Measurements from ENCODE around the gene ICE2. TPM values are rescaled to one million over a fixed set of nuclear protein-coding genes. Genes with fewer than 3 reads are reported as not detected.

Gene ICE2
- total RNA-seq, 1 donor from 2014 or later = 22.9 TPM

GRCh38 chr15:60525341-60526039 is 46.5 kb upstream of the ICE2 start:
- no peaks in the 10 kb centered on the region for H3K9me3 ChIP-seq (replicated peaks)
- no peak for TF ChIP-seq CTCF (IDR thresholded peaks at IDR 0.05; ENCODE audit: borderline replicate concordance)
- peaks cover 3% of the 10 kb centered on the region for H3K36me3 ChIP-seq
- intact Hi-C loops (cut with micrococcal nuclease) = no loop called here
- peaks cover 50% of the 10 kb centered on the region for H3K4me1 ChIP-seq
- no peak overlapping the region for H3K4me3 ChIP-seq
- no peaks in the 10 kb centered on the region for H3K27me3 ChIP-seq (ENCODE audit: low read depth)
- H3K27ac ChIP-seq (replicated peaks) = peak overlapping the region; percentile 51
- no peak for DNase-seq

- Histone ChIP-seq H3K4me3 (no peak overlapping the region), H3K36me3 (no peaks in the 10 kb centered on the region), H3K4me1 (peaks cover 48% of the 10 kb centered on the region), H3K9me3 (replicated peaks) (no peaks in the 10 kb centered on the region), H3K27me3 (ENCODE audit: low read depth) (no peaks in the 10 kb centered on the region), H3K27ac (replicated peaks) (no peak overlapping the region)
- intact Hi-C loops (cut with micrococcal nuclease) = no loop called here
- no peak for DNase-seq
- no peak for TF ChIP-seq CTCF (IDR thresholded peaks at IDR 0.05; ENCODE audit: borderline replicate concordance)
Measured at GRCh38 chr15:60523056-60523455, 44.1 kb upstream of the ICE2 start.

- H3K4me3 ChIP-seq = no peak overlapping the region
Measured at GRCh38 chr15:60520825-60521368, 42.0 kb upstream of the ICE2 start.

GRCh38 chr15:60520013-60520824 is 41.3 kb upstream of the ICE2 start:
- H3K4me3 ChIP-seq = no peak overlapping the region
- no peaks in the 10 kb centered on the region for H3K27me3 ChIP-seq (ENCODE audit: low read depth)
- no peak for DNase-seq
- H3K36me3 ChIP-seq = no peaks in the 10 kb centered on the region
- no peak overlapping the region for H3K27ac ChIP-seq (replicated peaks)
- intact Hi-C loops (cut with micrococcal nuclease) = no loop called here
- peaks cover 24% of the 10 kb centered on the region for H3K4me1 ChIP-seq
- H3K9me3 ChIP-seq (replicated peaks) = no peaks in the 10 kb centered on the region
- no peak for TF ChIP-seq CTCF (IDR thresholded peaks at IDR 0.05; ENCODE audit: borderline replicate concordance)

More at GRCh38 chr15:60520825-60521368, 42.0 kb upstream of the ICE2 start:
- no peaks in the 10 kb centered on the region for H3K36me3 ChIP-seq
- intact Hi-C loops (cut with micrococcal nuclease) = no loop called here
- H3K27ac ChIP-seq (replicated peaks) = no peak overlapping the region
- DNase-seq = peak; percentile 50
- peak; percentile 96 for TF ChIP-seq CTCF (IDR thresholded peaks at IDR 0.05; ENCODE audit: borderline replicate concordance)
- peaks cover 31% of the 10 kb centered on the region for H3K4me1 ChIP-seq
- H3K27me3 ChIP-seq (ENCODE audit: low read depth) = no peaks in the 10 kb centered on the region
- no peaks in the 10 kb centered on the region for H3K9me3 ChIP-seq (replicated peaks)

- Histone ChIP-seq H3K27me3 (ENCODE audit: low read depth) (no peaks in the 10 kb centered on the region), H3K4me1 (peaks cover 18% of the 10 kb centered on the region), H3K4me3 (no peak overlapping the region), H3K27ac (replicated peaks) (no peak overlapping the region), H3K9me3 (replicated peaks) (no peaks in the 10 kb centered on the region), H3K36me3 (peaks cover 6% of the 10 kb centered on the region)
- intact Hi-C loops (cut with micrococcal nuclease) = no loop called here
- DNase-seq = no peak
- TF ChIP-seq CTCF (IDR thresholded peaks at IDR 0.05; ENCODE audit: borderline replicate concordance) = no peak
Measured at GRCh38 chr15:60519218-60519617, 40.3 kb upstream of the ICE2 start.
